ENCODE data around the gene DDX1.

Gene DDX1

GRCh38 chr2:15656090-15656489, 64.4 kb downstream of the DDX1 start:
- Mint-ChIP-seq H3K27ac (no peak overlapping the region), H3K4me3 (no peak overlapping the region), H3K36me3 (no peaks in the 10 kb centered on the region), H3K9me3 (ENCODE audit: low read depth) (no peaks in the 10 kb centered on the region), H3K4me1 (ENCODE audit: low read depth) (no peaks in the 10 kb centered on the region), H3K27me3 (no peaks in the 10 kb centered on the region)

GRCh38 chr2:15657759-15658158, 66.1 kb downstream of the DDX1 start:
- H3K9me3 Mint-ChIP-seq (ENCODE audit: low read depth): no peaks in the 10 kb centered on the region

GRCh38 chr2:15658911-15659310, 67.2 kb downstream of the DDX1 start:
- no peaks in the 10 kb centered on the region for H3K36me3 Mint-ChIP-seq

More at GRCh38 chr2:15657759-15658158, 66.1 kb downstream of the DDX1 start:
- H3K4me1 Mint-ChIP-seq (ENCODE audit: low read depth): no peaks in the 10 kb centered on the region
- H3K27ac Mint-ChIP-seq: no peak overlapping the region
- no peak overlapping the region for H3K4me3 Mint-ChIP-seq
- no peaks in the 10 kb centered on the region for H3K36me3 Mint-ChIP-seq
- H3K27me3 Mint-ChIP-seq: no peaks in the 10 kb centered on the region

GRCh38 chr2:15660491-15661294, 69.0 kb downstream of the DDX1 start:
- peaks cover 3% of the 10 kb centered on the region for H3K9me3 Mint-ChIP-seq (ENCODE audit: low read depth)
- no peaks in the 10 kb centered on the region for H3K36me3 Mint-ChIP-seq
- no peak overlapping the region for H3K27ac Mint-ChIP-seq
- H3K4me1 Mint-ChIP-seq (ENCODE audit: low read depth): no peaks in the 10 kb centered on the region
- H3K4me3 Mint-ChIP-seq: no peak overlapping the region
- peaks cover 2% of the 10 kb centered on the region for H3K27me3 Mint-ChIP-seq

More at GRCh38 chr2:15658911-15659310, 67.2 kb downstream of the DDX1 start:
- Mint-ChIP-seq H3K27me3 (peaks cover 2% of the 10 kb centered on the region), H3K4me1 (ENCODE audit: low read depth) (no peaks in the 10 kb centered on the region), H3K27ac (no peak overlapping the region), H3K4me3 (no peak overlapping the region), H3K9me3 (ENCODE audit: low read depth) (peaks cover 2% of the 10 kb centered on the region)

GRCh38 chr2:15661295-15661569, 69.6 kb downstream of the DDX1 start:
- H3K4me3 Mint-ChIP-seq: no peak overlapping the region
- H3K27ac Mint-ChIP-seq: no peak overlapping the region
- H3K9me3 Mint-ChIP-seq (ENCODE audit: low read depth): peaks cover 3% of the 10 kb centered on the region
- no peaks in the 10 kb centered on the region for H3K4me1 Mint-ChIP-seq (ENCODE audit: low read depth)
- H3K36me3 Mint-ChIP-seq: no peaks in the 10 kb centered on the region
- H3K27me3 Mint-ChIP-seq: peaks cover 2% of the 10 kb centered on the region

GRCh38 chr2:15662026-15662425, 70.4 kb downstream of the DDX1 start:
- H3K27ac Mint-ChIP-seq: no peak overlapping the region
- no peak overlapping the region for H3K4me3 Mint-ChIP-seq
- peaks cover 2% of the 10 kb centered on the region for H3K27me3 Mint-ChIP-seq
- peaks cover 3% of the 10 kb centered on the region for H3K9me3 Mint-ChIP-seq (ENCODE audit: low read depth)
- no peaks in the 10 kb centered on the region for H3K4me1 Mint-ChIP-seq (ENCODE audit: low read depth)
- H3K36me3 Mint-ChIP-seq: no peaks in the 10 kb centered on the region

GRCh38 chr2:15662579-15662978, 70.9 kb downstream of the DDX1 start:
- no peak overlapping the region for H3K27ac Mint-ChIP-seq
- H3K36me3 Mint-ChIP-seq: no peaks in the 10 kb centered on the region
- H3K4me3 Mint-ChIP-seq: no peak overlapping the region
- H3K9me3 Mint-ChIP-seq (ENCODE audit: low read depth): peaks cover 3% of the 10 kb centered on the region
- peaks cover 2% of the 10 kb centered on the region for H3K27me3 Mint-ChIP-seq
- H3K4me1 Mint-ChIP-seq (ENCODE audit: low read depth): no peaks in the 10 kb centered on the region

GRCh38 chr2:15663802-15664201, 72.1 kb downstream of the DDX1 start:
- Mint-ChIP-seq H3K4me3 (no peak overlapping the region), H3K36me3 (no peaks in the 10 kb centered on the region), H3K27me3 (peaks cover 2% of the 10 kb centered on the region), H3K27ac (no peak overlapping the region), H3K4me1 (ENCODE audit: low read depth) (no peaks in the 10 kb centered on the region), H3K9me3 (ENCODE audit: low read depth) (peaks cover 3% of the 10 kb centered on the region)

GRCh38 chr2:15664273-15665066, 72.8 kb downstream of the DDX1 start:
- Mint-ChIP-seq H3K4me3 (no peak overlapping the region), H3K27ac (no peak overlapping the region), H3K27me3 (peaks cover 2% of the 10 kb centered on the region), H3K9me3 (ENCODE audit: low read depth) (peaks cover 3% of the 10 kb centered on the region), H3K36me3 (no peaks in the 10 kb centered on the region), H3K4me1 (ENCODE audit: low read depth) (no peaks in the 10 kb centered on the region)

- Mint-ChIP-seq H3K4me1 (ENCODE audit: low read depth) (no peaks in the 10 kb centered on the region), H3K4me3 (no peak overlapping the region), H3K27me3 (peaks cover 2% of the 10 kb centered on the region), H3K36me3 (no peaks in the 10 kb centered on the region), H3K9me3 (ENCODE audit: low read depth) (peaks cover 3% of the 10 kb centered on the region), H3K27ac (no peak overlapping the region)
These were observed 73.6 kb downstream of the DDX1 start for GRCh38 chr2:15665067-15665942.

GRCh38 chr2:15665943-15666460, 74.3 kb downstream of the DDX1 start:
- Mint-ChIP-seq H3K9me3 (ENCODE audit: low read depth) (peaks cover 3% of the 10 kb centered on the region), H3K27me3 (peaks cover 2% of the 10 kb centered on the region), H3K36me3 (no peaks in the 10 kb centered on the region), H3K4me1 (ENCODE audit: low read depth) (no peaks in the 10 kb centered on the region), H3K27ac (no peak overlapping the region), H3K4me3 (no peak overlapping the region)

- Mint-ChIP-seq H3K36me3 (no peaks in the 10 kb centered on the region), H3K9me3 (ENCODE audit: low read depth) (peaks cover 3% of the 10 kb centered on the region), H3K4me3 (no peak overlapping the region), H3K4me1 (ENCODE audit: low read depth) (no peaks in the 10 kb centered on the region), H3K27ac (no peak overlapping the region), H3K27me3 (peaks cover 2% of the 10 kb centered on the region)
These were observed 75.5 kb downstream of the DDX1 start for GRCh38 chr2:15666861-15667808.

- no peak overlapping the region for H3K4me3 Mint-ChIP-seq
- no peaks in the 10 kb centered on the region for H3K4me1 Mint-ChIP-seq (ENCODE audit: low read depth)
- H3K27me3 Mint-ChIP-seq: peaks cover 2% of the 10 kb centered on the region
- no peaks in the 10 kb centered on the region for H3K36me3 Mint-ChIP-seq
- H3K9me3 Mint-ChIP-seq (ENCODE audit: low read depth): peaks cover 3% of the 10 kb centered on the region
- no peak overlapping the region for H3K27ac Mint-ChIP-seq
These were observed 76.3 kb downstream of the DDX1 start for GRCh38 chr2:15667809-15668556.

All from activated naive CD8-positive, alpha-beta T cell (primary cell).